ENCODE results near the gene CDK6.

GRCh38 chr7:92769844-92770243 lies 66.5 kb downstream of the CDK6 start:
- TF ChIP-seq, protein P1, sequence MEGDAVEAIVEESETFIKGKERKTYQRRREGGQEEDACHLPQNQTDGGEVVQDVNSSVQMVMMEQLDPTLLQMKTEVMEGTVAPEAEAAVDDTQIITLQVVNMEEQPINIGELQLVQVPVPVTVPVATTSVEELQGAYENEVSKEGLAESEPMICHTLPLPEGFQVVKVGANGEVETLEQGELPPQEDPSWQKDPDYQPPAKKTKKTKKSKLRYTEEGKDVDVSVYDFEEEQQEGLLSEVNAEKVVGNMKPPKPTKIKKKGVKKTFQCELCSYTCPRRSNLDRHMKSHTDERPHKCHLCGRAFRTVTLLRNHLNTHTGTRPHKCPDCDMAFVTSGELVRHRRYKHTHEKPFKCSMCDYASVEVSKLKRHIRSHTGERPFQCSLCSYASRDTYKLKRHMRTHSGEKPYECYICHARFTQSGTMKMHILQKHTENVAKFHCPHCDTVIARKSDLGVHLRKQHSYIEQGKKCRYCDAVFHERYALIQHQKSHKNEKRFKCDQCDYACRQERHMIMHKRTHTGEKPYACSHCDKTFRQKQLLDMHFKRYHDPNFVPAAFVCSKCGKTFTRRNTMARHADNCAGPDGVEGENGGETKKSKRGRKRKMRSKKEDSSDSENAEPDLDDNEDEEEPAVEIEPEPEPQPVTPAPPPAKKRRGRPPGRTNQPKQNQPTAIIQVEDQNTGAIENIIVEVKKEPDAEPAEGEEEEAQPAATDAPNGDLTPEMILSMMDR (IDR thresholded peaks at IDR 0.05; ENCODE audit: control extremely low read depth in 1 of 3, insufficient read depth in 1 of 3, low read depth in 1 of 3, low read length in 3 of 3): no peak
- no peak for TF ChIP-seq BRCA1 (IDR thresholded peaks at IDR 0.05; ENCODE audit: low read depth, low read length)
- TF ChIP-seq POLR2A (IDR thresholded peaks at IDR 0.05; ENCODE audit: control extremely low read depth in 1 of 2, low read depth in 2 of 2, low read length in 2 of 2): no peak

Measured in H1 (cell line).